ENCODE results near the gene CNTN5. TPM values are rescaled to one million over a fixed set of nuclear protein-coding genes. Genes with fewer than 3 reads are reported as not detected.

CNTN5 gene
- total RNA-seq, 1 experiment from 2014 or later, result not detected

DNA sequence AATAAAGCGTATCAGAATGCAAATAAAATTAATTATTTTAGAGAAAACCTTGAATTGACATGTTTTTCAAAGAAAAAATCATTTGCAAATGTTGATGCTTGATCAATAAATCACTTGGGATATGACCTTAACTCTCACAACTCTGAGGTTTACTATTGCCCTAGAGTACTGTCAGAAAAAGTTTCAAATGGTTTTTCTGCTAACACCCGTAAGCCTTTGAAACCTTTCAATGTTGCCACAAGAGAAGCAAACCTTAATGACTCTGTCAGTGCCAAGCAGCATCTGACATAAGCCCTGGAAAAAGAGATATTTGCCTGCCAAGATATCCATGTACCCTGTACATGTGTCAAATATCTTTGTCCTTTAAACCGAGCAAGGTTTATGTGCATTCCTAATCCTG lies 1282.1 kb downstream of the CNTN5 start:
- DNase-seq (ENCODE audit: low spot score), result no peak

DNA sequence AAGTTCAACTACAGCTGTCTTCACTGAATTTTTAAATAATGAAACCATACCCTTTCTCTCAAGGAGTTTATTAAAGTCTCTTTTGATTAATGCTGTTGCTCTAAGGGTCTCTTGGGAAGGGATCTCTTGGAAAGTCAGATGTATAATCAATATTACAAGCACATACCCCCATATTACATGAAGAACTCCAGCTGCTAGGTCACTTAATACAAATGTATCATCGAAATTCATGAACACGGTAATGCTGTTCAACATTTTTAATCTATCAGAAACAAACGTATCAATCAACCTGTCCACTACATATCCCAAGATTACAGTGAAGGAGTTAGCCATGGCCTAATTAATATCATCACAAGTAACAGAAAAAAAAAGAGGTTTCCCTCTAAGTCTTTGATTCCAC lies 1283.1 kb downstream of the CNTN5 start:
- no peak for DNase-seq (ENCODE audit: low spot score)

GRCh38 chr11:100308202-100308601 lies 1287.5 kb downstream of the CNTN5 start:
- DNase-seq (ENCODE audit: low spot score), result no peak

DNA sequence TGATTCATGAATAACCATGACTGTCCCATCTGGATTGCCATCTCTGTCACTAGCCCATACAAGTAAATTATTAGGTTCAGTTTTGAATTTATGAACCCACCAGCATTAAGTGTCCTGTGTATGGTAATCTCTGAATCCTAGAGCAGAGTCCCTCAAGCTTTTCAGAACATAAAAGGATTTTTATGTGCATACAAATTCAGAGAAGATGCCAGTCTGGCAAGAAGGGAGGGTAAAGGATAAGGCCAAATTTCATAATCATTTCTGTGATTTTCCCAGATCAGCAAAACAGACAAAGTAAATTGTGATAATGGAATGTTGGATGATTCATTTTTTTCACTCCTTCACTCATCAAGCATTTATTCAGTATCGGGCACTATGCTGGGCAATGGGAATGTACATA lies 1295.2 kb downstream of the CNTN5 start:
- DNase-seq (ENCODE audit: low spot score), result no peak

DNA sequence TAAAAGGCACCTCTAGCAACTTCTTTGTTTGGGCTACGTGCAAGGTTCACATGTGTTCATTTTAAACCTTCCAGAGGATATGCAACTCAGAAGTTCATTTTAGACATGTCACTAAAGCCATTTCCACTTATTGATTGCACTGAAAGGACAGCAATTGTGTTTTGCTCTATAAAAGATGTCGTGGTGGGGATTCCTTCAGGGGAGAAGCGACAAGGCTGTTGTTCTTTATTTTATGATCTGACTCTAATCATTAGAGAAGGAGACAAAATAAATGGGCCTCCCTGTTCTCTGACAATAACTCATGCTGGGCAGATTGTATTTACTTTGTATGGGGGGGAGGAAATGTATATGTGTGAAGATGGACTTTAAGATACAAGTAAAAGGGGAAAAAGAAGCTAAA lies 1296.2 kb downstream of the CNTN5 start:
- no peak for DNase-seq (ENCODE audit: low spot score)

DNA sequence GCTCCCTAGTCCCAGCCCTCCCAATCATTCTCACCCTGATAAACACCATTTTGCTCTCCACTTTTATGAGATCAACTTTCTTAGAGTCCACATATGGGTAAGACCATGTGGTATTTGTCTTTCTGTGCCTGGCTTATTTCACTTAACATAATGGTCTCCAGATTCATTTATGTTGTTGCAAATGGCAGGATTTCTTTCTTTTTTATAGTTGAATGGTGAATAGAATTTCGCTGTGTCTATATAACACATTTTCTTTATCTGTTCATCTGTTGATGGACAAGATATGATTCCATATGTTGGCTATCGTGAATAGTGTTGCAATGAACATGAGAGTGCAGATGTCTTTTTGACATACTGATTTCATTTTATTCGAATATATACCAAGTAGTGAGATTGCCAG lies 1298.9 kb downstream of the CNTN5 start:
- no peak for DNase-seq (ENCODE audit: low spot score)

DNA sequence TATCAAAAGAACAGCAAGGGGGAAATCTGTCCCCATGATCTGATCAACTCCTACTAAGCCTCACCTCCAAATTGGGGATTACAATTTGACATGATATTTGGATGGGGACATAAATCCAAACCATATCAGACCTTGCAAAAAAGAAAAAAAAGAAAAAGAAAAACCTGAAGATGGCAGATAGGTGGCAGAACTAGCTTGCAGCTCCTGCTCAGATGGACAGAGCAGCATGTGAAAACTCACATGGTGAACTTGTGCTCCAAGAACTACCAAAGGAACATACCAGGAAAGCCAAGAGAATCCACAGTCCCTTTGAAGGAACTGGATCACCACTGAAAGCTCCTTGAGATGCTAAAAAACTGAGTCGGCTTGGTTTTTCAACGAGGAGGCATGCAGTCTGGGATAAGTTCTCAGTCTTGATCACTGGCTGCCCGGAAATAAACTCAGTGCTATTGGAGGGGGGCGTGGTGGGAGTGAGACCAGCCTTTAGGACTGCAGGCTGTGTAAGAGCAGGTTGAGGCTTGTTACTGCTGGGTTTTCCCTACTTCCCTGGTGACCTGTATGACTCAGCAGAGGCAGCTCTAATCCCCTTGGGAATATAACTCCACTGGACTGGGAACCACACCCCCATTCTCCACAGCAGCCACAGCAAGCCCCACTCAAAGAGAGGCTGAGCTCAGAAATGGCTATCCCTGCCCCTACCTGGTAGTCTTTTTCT lies 1308.0 kb downstream of the CNTN5 start:
- peak; percentile 12 for DNase-seq (ENCODE audit: low spot score)

DNA sequence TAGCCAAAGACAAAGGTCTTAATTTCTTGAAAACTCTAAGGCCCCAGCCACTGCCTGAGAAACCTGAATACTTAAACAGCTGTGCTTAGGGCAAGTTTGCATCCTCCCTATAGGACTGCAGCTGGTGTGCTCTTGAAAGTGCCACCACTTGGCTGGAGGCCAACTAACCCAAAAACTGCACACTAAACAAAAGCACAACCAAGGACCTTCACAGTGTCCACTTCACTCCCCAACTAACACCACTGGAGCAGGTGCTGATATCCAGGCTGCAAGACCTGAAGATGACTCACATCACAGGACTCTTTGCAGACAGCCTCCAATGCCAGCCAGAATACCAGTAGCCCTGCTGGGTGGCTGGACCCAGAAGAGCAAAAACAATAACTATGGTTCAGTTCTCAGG lies 1308.6 kb downstream of the CNTN5 start:
- no peak for DNase-seq (ENCODE audit: low spot score)

DNA sequence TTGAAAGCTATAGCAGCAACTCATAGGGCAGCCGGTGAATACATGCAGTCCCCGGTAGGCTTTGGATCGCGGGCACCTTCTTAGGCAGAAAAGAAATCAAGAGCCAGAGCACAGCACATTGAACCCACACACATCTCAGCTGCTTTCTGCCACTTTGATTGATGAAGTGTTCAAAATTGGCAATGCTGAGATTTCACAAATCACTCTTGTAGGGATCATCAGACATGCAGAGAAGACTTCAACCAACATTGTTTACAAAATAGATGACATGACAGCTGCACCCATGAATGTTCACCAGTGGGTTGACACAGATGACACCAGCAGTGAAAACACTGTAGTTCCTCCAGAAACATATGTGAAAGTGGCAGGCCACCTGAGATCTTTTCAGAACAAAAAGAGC lies 1316.1 kb downstream of the CNTN5 start:
- DNase-seq (ENCODE audit: low spot score), result no peak

GRCh38 chr11:100338144-100338840 lies 1317.5 kb downstream of the CNTN5 start:
- DNase-seq (ENCODE audit: low spot score), result no peak

GRCh38 chr11:100340466-100341319 lies 1319.9 kb downstream of the CNTN5 start:
- no peak for DNase-seq (ENCODE audit: low spot score)

- no peak for DNase-seq (ENCODE audit: low spot score)
Observed at GRCh38 chr11:100353083-100353482, 1332.3 kb downstream of the CNTN5 start.

DNA sequence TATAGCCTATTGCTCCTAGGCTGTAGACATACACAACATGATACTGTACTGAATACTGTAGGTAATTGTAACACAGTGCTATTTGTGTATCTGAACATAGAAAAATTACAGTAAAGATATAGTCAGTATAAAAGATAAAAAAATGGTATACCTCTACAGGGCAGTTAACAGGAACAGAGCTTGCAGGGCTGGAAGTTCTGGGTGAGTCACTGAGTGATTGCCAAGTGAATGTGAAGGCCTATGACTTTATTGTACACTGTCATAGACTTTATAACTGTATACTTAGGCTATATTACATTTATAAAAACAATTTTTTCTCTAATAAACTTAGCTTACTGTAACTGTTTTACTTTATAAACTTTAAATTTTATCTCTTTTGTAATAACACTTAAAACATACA lies 1334.0 kb downstream of the CNTN5 start:
- no peak for DNase-seq (ENCODE audit: low spot score)

DNA sequence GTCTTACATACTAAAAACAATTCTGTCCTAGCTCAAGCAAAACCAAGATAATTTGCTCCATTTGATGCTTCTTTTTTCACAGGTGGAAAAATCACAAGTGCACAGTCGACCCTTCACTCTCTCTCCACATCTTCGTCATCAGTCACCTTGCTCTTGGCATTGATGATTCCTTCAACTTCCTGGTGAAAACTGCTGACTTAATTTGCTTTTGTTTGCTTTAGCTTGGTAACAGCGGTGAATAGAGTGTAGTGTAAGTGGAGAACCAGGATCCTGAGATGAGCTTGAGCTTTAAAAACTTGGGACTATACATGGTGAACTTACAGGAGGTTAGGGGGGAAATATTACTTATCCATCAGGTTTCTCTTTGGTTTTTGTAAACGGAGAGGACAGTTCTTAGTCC lies 1335.3 kb downstream of the CNTN5 start:
- DNase-seq (ENCODE audit: low spot score), result no peak

DNA sequence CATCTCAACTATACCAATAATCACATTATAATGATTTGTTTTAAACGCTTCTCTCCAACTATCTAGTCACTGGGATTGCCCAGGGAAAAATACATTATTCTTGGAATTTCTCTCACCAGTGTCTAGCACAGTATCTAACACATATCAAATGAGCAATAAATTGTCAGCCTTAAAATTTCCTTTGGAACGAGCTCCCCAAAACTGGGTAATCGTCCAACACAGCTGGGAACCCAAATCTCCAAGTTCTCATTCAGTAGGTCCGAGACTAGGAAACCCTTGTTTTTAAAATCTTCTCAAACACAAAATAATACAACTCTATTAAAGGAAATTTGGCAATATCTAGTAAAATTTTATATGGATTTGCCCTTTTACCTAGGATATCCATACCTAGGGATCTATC lies 1338.5 kb downstream of the CNTN5 start:
- DNase-seq (ENCODE audit: low spot score), result no peak

DNA sequence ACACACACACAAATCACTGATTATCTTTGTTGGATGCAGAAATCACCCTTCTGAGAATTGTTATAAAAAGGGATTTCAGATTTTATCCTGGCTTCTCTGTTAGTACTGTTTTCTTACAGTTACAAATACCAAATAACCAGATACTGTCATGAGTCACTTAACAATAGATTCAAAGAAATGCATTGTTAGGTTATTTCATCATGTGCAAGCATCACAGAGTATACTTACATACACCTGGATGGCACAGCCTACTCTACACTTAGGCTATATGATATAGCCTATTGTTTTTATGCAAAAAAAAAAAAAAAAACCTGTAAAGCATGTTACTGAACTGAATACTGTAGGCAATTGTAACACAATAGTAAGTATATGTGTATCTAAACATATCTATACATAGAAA lies 1347.1 kb downstream of the CNTN5 start:
- DNase-seq (ENCODE audit: low spot score), result no peak

- DNase-seq (ENCODE audit: low spot score), result no peak
Observed at GRCh38 chr11:100383357-100383865, 1362.7 kb downstream of the CNTN5 start.

DNA sequence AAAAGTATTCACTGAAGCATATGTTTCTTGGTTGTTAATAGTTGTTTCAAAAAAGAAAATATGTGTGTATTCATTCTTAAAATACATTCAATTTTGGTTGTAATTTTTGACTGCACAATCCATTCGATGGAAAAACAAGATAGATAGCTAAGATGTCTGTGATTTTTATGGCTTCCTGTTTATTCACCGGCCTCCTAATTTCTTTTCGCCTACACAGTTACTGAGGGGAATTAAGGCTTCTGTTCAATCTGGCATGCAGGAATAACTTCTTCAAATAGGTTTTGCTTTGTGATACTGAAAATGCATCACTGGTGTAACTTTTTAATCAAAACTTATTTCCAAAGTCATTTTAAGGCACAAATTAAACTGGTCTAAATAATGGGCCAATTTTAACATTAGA lies 1375.5 kb downstream of the CNTN5 start:
- no peak for DNase-seq (ENCODE audit: low spot score)

DNA sequence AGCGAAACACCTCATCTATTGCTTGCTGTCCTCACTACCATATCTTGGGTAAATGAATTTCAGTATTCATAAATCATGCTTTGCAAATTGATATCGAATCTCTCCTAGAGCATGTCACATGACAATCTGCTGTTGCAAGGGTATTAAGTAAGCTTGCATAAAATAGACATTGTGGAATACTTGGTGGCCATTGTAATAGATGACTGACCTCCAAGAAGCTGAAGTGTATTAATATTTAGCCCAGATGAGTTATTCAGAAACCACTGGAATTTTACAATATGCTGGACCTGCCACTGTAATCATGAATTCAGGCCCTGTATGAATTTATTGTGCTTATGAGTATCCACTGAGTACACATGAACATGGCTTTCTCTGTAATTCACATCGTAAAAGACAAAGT lies 1376.7 kb downstream of the CNTN5 start:
- DNase-seq (ENCODE audit: low spot score), result no peak

GRCh38 chr11:100403816-100404215 lies 1383.1 kb downstream of the CNTN5 start:
- DNase-seq (ENCODE audit: low spot score), result no peak

GRCh38 chr11:100404907-100405306 lies 1384.2 kb downstream of the CNTN5 start:
- no peak for DNase-seq (ENCODE audit: low spot score)
